Prostate gland (tissue), 2 donors: ENCODE measurements around the gene HSF5.

Experiments used
- CTCF ChIP-seq, 4 experiments: fragments of 200-600 bp in 2 of 4; fragments of 450-650 bp in 2 of 4; sonication (generic) in 2 of 4; IDR thresholded peaks; 1 replicate in 3 of 4; 2 replicates in 1 of 4; pipeline ENCODE4 v1.5.1; 2016 to 2019; ENCODE audit warnings: antibody characterized with exemption in 4 of 4, mild to moderate bottlenecking in 2 of 4, moderate library complexity in 2 of 4
- POLR2A ChIP-seq: fragments of 450-650 bp; IDR thresholded peaks from one replicate; pipeline ENCODE4 v1.6.1; 2016; ENCODE audit warnings: antibody characterized with exemption, mild to moderate bottlenecking
- POLR2AphosphoS5 ChIP-seq: sonication (generic); formaldehyde crosslinking; IDR thresholded peaks from one replicate; pipeline ENCODE4 v1.6.1; 2017; ENCODE audit warnings: antibody characterized with exemption

- no peak for TF ChIP-seq CTCF (IDR thresholded peaks at IDR 0.05)
- TF ChIP-seq POLR2A = no peak
- TF ChIP-seq POLR2AphosphoS5 = no peak
Measured at GRCh38 chr17:58400826-58401225, 87.4 kb downstream of the HSF5 start.
